GM13976 (cell line): ENCODE results near the gene SMPD3.

Source experiments
- DNase-seq: peaks from one replicate; pipeline ENCODE4 v3.0.0; 2012; ENCODE audit warnings: low spot score
- CTCF ChIP-seq: IDR thresholded peaks from 2 replicates; pipeline ENCODE4 v1.5.1; 2012; ENCODE audit warnings: borderline replicate concordance, mild to moderate bottlenecking; ENCODE audit not compliant: insufficient read depth; ENCODE audit errors: extremely low read depth, missing control alignments, control extremely low read depth
- in situ Hi-C: fragments of 300-500 bp; cut with MboI; formaldehyde crosslinking; loops from one replicate; pipeline ENCODE4 v1.12.0; 2022; ENCODE audit warnings: low sequenced_read_pairs, mixed read lengths, inconsistent platforms; ENCODE audit not compliant: unreplicated experiment

SMPD3 gene

GRCh38 chr16:68351463-68351862 lies 96.8 kb downstream of the SMPD3 start:
- no peak for TF ChIP-seq CTCF
- in situ Hi-C loops: no loop called here

GRCh38 chr16:68350813-68351350 lies 97.4 kb downstream of the SMPD3 start:
- TF ChIP-seq CTCF: no peak
- in situ Hi-C loops: no loop called here
- DNase-seq: no peak

More at GRCh38 chr16:68351463-68351862, 96.8 kb downstream of the SMPD3 start:
- no peak for DNase-seq

- no peak for DNase-seq
- TF ChIP-seq CTCF: no peak
- in situ Hi-C loops: no loop called here
Observed at GRCh38 chr16:68349838-68350410, 98.4 kb downstream of the SMPD3 start.

- no peak for TF ChIP-seq CTCF
- no peak for DNase-seq
- in situ Hi-C loops: no loop called here
Observed at GRCh38 chr16:68348639-68349445, 99.5 kb downstream of the SMPD3 start.

- in situ Hi-C loops: no loop called here
- no peak for DNase-seq
- TF ChIP-seq CTCF: no peak
Observed at GRCh38 chr16:68347605-68348004, 100.7 kb downstream of the SMPD3 start.

GRCh38 chr16:68346892-68347480 lies 101.3 kb downstream of the SMPD3 start:
- no peak for TF ChIP-seq CTCF
- in situ Hi-C loops: no loop called here
- no peak for DNase-seq
